ENCODE measurements around the gene CETN1.

DNA sequence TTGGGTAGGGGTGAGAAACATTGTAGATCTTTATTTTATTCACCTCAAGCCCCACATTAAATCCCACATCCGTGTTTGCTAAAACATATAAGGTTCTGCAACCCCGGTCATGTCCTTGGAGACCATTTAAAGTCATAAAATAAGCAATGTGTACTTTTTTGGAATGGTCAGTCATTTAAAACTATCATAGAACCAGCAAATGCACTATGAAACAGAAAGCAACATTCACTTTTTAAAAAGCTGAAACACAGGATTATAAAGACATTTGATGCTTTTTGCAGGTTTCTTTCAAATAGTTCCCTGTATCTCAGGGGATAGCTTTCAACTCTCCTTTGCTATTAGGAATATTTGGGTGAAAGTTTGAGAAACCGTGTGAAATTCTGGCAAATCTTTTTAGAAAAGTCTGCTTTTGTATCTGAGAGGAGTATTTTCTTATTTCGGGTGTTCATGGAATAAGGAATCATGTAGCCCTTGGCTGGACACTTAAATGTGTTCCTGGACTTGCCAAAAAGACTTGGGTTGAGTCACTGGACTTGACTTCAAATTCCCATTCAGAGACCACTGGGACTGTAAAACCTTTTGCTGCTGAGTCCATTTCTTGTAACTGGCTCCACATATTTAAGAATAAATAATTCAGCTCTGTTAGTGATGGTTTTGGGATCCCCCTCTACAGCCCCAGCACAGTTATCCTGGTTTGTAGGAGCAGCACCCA, 5.9 kb upstream of the CETN1 start:
- TF ChIP-seq, protein P1, sequence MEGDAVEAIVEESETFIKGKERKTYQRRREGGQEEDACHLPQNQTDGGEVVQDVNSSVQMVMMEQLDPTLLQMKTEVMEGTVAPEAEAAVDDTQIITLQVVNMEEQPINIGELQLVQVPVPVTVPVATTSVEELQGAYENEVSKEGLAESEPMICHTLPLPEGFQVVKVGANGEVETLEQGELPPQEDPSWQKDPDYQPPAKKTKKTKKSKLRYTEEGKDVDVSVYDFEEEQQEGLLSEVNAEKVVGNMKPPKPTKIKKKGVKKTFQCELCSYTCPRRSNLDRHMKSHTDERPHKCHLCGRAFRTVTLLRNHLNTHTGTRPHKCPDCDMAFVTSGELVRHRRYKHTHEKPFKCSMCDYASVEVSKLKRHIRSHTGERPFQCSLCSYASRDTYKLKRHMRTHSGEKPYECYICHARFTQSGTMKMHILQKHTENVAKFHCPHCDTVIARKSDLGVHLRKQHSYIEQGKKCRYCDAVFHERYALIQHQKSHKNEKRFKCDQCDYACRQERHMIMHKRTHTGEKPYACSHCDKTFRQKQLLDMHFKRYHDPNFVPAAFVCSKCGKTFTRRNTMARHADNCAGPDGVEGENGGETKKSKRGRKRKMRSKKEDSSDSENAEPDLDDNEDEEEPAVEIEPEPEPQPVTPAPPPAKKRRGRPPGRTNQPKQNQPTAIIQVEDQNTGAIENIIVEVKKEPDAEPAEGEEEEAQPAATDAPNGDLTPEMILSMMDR (IDR thresholded peaks at IDR 0.05; ENCODE audit: borderline replicate concordance, extremely low read depth, low read length, poor library complexity, severe bottlenecking), result no peak
- no peak for TF ChIP-seq EZH2 (IDR thresholded peaks at IDR 0.05; ENCODE audit: borderline replicate concordance, low read depth, low read length, severe bottlenecking)
